Stimulated activated CD8-positive, alpha-beta memory T cell treated with anti-CD3 and anti-CD28 coated beads, Interleukin-15, amount 100 ng/mL, for 24 hours (primary cell): Measurements from ENCODE around the gene GOLGA6A.
"Not testable (repeated sequence)": the region's sequence is repeated elsewhere in the genome, so short reads cannot be mapped to it uniquely, and the experiment has no call there.

ENCODE experiments used
- DNase-seq: peaks from one replicate; pipeline ENCODE4 v3.0.0-alpha.2; 2020; ENCODE audit warnings: low read depth

Gene GOLGA6A, protein sequence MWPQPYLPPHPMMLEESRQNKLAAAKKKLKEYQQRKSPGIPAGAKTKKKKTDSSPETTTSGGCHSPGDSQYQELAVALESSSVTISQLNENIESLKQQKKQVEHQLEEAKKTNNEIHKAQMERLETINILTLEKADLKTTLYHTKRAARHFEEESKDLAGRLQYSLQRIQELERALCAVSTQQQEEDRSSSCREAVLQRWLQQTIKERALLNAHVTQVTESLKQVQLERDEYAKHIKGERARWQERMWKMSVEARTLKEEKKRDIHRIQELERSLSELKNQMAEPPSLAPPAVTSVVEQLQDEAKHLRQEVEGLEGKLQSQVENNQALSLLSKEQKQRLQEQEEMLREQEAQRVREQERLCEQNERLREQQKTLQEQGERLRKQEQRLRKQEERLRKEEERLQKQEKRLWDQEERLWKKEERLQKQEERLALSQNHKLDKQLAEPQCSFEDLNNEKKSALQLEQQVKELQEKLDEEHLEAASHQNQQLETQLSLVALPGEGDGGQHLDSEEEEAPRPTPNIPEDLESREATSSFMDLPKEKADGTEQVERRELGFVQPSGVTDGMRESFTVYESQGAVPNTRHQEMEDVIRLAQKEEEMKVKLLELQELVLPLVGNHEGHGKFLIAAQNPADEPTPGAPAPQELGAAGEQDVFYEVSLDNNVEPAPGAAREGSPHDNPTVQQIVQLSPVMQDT

DNA sequence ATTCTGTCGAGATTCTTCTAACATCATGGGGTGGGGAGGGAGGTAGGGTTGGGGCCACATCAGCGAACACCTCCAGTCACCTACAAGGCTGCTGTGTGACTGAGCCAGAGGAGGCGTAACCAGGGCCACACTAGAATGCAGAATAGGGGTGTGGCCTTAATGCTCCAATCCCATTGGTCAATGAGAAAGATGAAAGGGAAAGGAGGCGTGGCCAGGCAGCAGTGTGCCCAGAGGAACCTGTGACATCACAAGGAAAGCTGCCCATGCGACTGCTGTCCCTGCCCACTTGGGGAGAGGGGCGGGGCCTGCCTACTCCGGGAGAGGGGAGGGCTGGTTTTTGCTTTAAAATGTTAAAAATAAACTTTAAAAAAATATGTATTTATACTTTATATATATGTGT is at the start of gene GOLGA6A:
Gene GOLGA6A (minus strand): TSS at position 101 of the 400 bp plus-strand sequence. CDS start 41 bp downstream, at position 60.
- DNase-seq: not testable (repeated sequence)

DNA sequence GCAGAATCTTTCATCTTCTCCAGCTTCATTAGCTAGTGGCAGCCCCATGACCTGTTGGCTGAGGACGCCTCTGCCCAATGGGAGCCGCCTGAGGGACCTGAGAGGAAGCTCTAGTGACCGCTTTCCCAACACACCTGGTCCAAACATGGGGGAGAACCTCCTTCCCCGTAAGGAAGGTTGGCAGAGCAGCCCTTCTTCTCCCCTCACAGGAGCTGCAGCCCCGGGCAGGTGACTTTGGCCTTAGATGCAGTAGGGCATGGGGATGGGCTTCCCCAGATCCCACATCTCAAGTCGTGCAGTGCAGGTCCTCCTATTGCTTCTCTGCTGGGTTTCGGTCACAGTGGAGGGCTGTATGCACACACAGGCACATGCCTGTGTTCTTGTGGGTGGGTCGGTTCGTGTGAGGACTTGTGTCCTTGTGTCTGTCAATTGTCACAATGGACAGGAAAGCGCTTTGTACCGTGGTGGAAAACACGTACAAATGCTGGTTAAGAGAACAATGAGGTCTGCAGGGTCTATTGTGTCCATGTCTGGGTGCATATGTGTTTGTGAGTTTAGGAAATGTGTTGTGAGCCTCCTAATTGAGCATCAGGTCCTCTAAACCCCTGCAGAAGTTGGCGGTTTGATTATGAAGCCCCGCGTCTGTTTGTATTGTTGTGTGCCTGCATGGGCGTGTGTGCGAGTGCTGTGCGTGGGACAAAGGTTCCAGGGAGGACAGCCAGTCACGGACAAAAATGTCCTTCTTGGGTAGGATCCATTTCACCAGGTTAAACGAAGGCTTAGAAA is 49.5 kb upstream of the GOLGA6A start:
- no peak for DNase-seq

DNA sequence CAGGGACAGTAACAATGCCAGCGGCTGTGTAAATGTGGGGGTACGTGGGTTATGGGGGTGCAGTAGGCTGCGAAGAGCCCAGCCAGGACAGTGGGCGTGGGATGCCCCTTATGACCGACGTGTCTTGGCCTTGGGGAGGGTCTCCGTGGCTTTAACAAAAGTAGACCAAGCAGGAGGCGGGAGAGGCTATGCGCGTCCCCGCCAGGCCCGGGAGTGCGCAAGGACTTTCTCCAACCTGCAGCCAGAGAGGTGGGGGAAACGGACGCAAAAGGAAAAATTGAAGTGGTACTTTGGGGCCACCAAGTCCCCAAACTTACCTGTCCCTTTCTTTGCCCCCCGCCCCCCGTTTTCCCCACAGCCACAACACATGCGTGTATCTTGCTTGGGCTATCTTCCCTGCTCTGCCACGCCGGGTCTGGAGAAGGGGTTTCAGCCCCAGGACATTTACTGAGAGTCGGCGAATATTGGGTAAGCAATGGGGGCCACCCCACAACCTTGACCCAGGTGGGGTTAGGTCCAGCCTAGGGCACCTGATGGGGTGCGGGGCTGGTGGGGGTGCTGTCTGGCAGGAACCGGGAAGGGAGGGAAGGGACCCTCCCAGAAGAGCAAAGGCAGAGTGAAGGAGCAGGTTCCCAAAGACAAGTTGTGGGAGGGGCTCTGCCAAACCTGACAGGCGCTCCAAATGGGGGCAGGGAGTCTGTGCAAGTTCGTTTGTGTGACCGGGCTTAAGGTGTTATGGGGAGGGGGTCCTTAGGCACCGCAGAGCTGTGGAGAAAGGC is 48.7 kb upstream of the GOLGA6A start:
- no peak for DNase-seq

DNA sequence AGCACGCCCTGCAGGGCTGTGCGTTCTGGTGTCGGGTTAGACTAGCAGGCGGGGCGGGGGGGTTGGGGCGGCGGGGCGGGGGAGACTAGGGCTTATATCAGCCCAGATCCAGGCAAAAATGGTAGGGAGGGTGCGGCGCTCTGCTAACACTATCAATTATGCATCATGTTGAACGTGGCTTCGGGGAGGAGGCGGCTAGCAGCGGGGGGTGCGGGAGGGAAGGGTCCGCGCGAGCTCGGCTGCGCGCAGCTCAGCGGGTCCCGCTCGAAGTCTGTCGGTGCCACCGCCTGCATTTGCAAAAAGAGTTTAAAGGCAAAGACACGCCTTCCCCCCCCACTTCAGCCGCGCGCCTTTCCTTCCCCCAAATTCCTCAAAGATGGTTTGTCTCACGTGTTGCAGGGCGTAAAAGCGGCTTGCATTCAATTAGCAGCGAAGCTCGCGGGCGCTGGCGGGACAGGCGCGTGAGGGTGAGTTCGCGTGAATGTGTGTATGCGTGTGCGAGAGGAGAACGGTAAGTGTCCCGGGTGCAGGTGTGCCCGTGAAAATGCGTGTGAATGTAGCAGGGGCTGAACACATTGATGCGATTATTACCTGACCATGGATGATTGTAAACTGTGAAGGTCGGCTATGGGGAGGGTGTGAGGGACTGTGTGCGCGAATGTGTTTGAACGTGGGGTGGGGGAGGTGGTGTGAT is 48.0 kb upstream of the GOLGA6A start, which contains the start of gene ISLR2:
Gene ISLR2 (plus strand): TSS at position 432 of the 694 bp plus-strand sequence. CDS start 2,169 bp downstream, outside the sequence.
- no peak for DNase-seq

DNA sequence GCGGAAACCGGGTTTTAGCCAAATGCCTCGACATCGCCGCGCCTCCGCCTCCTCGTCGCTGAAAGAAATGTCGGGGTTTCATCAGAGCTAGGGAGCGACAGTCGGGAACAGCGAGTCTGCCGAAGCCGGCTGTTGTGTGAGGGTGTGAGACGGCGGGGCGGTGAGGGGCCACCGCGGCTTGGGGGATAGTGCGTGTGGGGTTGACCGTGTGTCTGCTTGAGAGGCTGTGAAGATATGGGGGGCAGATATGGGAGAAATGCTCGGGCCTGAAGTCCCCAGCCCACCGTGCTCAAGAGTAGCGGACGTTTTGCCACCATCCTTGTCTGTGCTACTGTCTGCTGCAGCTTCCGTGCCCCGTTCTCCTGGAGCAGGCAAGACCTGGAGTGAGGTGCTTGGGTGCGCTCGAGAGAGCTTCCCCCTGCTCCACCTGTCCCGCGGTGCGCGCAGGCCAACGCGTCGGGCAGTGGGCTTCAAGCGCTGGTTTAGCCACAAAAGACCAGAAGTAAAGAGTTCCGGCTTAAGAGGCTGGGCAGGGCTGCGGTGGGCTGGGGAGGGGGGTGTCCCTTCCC is 47.3 kb upstream of the GOLGA6A start:
- no peak for DNase-seq

DNA sequence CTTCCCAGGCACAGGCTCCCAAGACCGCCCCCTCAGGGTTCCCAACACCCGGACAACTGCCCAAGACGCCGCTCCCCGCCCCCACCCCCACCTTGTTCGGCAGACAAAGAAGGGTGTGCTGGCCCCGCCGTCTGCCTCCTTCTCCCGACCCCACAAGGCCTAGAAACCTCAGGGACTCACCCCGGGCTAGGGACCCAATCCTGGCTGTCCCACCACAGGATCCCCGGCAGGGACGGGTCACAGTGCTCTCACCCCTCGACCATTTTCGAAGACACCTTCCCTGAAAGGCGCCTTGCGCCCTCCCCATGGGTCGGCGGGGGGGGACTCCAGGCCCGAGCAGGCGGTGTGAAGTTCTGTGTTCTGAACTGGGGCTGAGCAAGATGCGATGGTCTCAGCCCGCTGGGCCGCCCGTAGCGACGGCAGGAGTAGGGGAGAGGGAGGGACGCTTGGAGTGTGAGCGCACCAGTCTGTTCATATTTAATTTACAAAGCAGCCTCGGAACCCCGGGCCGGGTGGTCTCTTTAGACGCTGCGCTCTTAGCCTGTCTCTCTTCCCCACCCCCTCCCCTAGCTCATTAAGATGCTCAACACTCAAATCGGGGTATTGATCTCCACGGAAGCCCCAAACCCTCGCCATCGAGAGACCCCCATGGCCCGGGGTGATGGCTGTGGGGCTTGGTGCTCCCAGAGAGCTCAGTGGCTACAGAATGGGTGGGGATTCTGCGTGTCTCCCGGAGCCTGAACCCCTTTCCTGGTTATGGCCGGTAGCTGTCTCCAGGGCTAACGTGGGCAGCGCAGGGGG is 46.6 kb upstream of the GOLGA6A start:
- DNase-seq: no peak

DNA sequence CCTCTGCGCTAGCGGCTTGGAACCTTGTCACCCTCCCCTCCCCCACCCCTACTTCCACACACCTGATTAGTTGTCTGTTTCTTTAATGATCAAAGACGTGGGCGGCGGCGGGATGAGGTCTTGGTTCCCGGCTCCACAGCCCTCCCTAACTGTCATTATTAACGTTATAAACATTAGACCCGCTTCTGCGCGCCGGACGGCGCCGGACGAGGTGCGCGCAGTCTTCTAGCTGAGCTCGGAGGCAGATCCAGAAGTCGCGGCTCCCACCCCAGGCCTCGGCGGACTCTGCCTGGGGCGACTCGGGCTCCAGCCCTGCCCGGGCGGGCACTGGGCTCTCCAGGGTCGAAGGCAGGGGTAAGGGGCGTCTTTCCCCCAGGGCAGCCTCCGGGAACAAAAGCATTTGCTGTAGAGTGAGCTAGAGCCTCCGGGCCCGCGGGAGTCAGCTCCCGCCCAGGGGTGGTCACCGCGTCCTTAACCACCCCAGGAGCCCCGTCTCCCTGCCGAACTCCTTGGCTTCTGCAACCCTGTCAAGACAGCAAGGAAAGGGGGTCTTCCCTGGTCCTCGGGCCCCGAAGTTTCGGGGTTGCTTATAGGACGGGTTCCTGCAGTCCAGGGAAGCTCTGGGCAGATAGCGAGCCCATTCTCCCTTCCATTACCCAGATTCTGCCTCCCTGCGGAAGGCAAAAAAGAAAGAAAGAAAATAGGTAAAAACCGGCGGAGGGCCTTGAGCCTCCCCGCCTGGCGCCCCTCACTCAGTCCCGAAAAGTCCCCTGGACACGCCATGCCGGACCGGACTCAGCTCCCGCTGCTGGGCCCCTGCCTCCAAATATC is 45.8 kb upstream of the GOLGA6A start:
- DNase-seq: no peak

DNA sequence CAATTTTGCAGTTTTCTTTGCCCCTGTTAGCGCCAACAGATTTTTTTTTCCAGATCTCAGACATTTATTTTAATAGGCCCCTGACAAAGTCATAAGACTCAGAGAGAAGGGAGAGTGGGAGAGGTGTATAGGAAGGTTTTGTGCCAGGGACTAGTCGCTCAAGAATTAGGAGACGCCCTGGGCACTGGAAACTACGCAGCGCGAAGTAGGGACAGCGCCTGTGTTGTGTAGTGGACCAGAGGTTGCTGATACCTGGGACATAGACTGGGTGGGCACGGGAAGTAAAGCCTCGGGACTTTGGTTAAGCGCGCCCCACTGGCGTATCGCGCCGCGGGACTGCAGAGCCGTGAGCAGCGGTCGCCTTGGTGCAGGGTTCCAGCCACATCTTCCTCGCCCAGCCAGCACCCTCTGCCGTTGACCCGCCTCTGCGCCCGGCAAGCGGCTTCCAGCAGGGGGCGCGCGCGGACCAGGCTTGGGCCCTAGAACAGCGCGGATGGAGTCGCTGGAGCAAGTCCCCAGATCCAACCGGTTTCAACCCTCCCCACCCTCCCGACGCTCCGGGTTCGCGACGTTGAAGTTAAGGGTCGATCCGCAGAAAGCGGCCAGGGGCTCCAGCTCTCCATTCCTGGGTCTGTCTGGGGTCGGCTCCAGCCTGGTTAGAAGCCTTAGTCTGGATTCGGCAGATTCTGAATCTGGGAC is 45.1 kb upstream of the GOLGA6A start:
- DNase-seq: peak; percentile 96

DNA sequence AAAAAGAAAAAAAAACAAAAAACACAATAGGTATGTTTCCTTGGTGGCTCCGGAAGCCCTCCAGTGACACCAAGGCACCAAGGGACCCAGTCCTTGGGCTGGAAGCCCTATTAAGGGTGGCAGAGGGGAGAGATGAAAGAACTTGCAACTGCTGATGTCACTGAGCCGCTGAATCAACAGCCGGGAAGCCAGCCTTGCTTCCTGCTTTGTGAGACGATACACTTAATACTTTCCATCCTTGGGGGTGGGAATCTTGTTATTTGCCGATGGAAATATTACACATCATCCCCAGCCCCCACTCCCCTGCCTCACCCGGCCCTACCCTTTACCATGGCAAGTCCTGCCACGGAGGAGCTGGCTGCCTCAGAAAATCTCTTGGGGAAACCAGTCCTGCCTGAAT is 42.4 kb upstream of the GOLGA6A start:
- DNase-seq: no peak

DNA sequence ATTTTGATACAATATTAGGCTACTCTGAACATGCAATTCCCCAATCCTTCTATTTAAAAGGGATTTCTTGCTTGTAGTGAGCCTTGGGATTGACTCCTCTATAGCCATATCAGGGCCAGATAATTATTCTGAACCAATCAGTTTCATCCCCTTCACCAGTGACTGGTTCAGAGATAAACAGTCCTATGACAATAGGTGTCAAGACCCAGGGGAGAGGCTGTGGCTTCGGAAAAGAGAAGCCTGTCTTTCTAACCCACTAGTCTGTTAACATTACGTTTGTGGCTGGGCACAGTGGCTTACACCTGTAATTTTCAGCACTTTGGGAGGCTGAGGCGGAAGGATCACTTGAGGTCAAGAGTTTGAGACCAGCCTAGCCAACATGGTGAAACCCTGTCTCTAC is 41.8 kb upstream of the GOLGA6A start:
- DNase-seq: no peak

DNA sequence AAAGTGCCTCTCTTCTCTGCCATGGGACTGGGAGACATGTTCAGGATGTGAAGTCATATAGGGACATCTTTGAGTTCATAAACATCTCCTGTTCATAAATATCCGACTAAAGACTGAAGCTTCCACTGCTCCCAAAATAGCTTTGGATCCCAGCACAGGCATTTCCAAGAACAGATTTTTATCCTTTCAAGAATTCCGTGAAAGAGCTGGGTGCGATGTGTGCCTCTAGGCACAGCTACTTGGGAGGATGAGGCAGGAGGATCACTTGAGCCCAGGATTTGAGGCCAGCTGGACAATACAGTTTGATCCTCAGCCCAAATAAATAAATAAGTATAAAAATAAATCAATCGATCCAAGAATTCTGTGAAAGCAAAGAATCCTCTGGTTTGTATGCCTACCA is 41.3 kb upstream of the GOLGA6A start:
- no peak for DNase-seq

DNA sequence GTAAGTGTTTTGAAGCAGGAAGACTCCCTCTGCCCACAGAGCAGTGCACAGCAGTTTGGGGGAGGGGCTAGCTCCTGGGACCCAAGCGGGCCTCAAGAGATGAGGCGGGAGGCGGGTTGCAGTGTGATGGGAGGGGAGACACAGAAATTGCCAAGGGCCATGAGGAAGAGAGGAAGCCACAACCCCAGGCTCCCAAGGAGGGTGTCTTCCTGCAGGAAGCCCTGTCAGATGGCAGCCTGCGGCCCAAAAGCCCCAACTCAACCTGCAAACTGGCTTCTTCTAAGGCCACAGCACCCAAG is 40.7 kb upstream of the GOLGA6A start:
- DNase-seq: no peak

DNA sequence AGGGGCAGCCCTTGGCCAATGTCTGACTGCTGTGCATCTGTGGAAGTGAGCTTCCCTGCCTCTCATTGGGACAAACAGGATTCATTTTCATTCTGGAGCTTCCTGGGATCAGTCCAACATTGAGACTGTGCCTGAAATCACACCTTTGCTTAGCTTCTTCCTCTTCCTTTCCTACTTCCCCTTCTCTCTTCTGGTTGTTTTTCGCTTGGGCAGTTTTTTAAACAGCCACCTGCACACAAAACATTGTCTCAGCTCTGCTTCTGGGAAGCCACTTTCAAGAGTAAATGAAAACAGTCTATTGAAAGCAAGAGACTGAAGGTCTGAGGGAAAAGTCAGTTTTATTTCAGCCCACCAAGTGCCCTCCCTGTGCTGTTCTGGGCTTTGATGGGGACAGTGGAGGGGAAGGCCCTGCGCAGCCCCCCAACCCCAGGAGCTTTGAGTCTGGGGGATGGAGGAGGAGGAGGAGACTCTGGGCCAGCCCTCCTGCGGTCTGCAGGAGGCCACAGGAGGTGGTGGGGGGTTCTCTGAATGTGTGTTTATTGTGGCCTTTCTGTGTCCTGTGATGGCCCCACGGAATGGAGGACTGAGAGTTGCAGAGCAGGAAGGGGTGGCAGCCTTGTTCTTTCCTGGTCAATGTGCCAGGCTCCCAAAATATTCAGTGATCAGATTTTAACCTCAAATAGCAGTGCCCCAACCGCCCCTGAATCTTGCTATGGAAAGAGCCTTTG is 40.2 kb upstream of the GOLGA6A start:
- DNase-seq: no peak

DNA sequence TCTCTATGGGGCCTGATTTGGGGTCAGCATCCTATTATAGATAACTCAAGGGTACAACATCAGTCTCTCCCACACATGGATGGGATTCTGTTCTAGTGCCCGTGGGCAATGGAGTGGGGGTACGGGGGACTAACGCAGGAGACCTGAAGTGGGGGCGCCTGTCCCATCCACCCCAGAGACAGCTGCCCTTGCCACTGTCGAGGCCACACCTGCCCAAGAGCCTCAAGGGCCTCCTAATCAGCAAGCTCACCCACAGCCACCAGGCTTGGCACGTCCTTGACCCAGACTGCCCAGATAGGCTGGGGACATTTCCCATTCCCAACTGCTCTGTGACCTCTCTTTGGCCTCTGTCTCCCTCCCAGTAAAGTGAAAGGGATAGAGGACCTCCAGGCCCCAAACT is 39.5 kb upstream of the GOLGA6A start:
- DNase-seq: no peak

DNA sequence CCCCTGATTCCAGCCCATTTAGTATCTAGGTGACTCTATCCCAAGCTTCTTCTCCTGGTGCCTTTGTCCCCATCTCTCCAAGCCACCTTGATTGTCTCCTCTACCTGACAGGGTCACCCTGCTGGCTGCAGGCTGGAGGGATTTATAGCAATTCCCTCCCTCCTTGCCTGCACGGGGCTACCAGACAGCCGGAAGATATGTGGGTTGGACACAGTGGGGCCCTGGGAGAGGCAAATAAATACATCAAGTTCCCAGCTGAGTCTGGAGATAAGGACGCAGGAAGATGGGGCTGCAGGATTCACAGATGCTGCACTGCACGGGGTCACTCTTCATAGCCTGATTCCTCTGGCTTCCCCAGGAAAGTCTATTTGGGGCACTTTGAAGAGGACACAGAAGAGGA is 38.7 kb upstream of the GOLGA6A start:
- no peak for DNase-seq

DNA sequence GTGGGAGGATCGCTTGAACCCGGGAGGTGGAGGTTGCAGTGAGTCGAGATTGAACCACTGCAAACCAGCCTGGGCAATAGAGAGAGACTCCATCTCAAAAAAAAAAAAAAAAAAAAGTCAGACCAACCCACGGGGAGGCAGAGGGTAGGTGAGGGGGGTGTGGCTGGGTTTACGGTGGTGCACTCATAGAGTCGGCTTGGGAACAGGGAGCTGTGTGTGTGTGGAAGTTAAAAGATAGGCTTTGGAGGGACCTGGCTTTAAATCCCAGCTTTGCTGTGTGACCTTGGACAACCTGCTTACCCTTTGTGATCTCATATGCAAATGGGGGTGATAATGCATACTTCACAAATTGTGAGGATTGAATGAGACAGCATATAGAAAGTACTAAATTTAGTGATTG is 38.1 kb upstream of the GOLGA6A start:
- no peak for DNase-seq

DNA sequence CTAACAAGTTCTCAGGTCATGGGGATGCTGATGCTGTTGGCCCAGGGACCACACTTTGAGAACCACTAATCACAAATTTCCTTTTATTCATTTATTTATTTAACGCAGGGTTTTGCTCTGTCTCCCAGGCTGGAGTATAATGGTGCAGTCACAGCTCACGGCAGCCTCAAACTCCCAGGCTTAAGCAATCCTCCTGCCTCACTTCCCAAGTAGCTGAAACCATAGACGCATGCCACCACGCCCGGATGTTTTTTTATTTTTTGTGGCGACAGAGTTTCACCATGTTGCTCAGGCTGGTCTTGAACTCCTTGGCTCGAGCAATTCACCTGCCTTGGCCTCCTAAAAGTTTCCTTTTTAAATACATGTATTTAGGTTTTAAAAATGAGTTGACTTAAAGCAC is 27.4 kb upstream of the GOLGA6A start:
- DNase-seq: no peak

DNA sequence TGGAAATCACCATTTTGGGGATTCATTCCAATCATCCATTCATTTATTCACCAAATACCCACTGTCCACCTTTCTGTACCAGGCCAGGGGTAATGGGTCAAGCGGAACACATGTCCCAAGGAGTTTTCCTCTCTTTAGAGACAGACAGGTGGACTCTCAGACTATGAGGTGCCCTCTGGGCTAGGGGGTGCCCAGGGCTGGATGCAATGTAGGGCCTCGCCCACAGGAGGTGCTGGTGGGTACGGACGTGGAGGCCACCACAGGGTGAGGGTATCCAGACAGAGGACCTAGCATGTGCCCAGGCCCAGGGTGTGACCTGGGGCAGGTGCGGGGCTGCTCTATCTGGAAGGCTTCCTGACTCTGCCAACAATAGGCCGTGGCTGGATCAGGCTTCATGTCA is 26.3 kb upstream of the GOLGA6A start:
- not testable (repeated sequence) for DNase-seq
